Astrocyte of the spinal cord (primary cell): ENCODE measurements around the gene ALDH3B2.
"Not testable (repeated sequence)": the region's sequence is repeated elsewhere in the genome, so short reads cannot be mapped to it uniquely, and the experiment has no call there.

Experiments used
- DNase-seq: peaks from one replicate; pipeline ENCODE4 v3.0.0; 2011; ENCODE audit warnings: low read depth, low spot score
- H3K4me3 ChIP-seq: 2 replicates; pipeline ENCODE4 v1.5.1; 2011; ENCODE audit warnings: low read depth, mild to moderate bottlenecking, low read length, moderate library complexity
- CTCF ChIP-seq: IDR thresholded peaks from 2 replicates; pipeline ENCODE4 v1.5.1; 2012; ENCODE audit warnings: low read depth, mild to moderate bottlenecking, low read length, inconsistent platforms
- in situ Hi-C: cut with HindIII; loops from 2 replicates; pipeline ENCODE4 v1.10.0; 2017; ENCODE audit warnings: low sequenced_read_pairs

The ALDH3B2 gene

GRCh38 chr11:67630228-67630942 lies 44.0 kb downstream of the ALDH3B2 start:
- DNase-seq: peak; percentile 97
- in situ Hi-C loops: no loop called here
- H3K4me3 ChIP-seq: peak overlapping the region; percentile 52
- peak; percentile 78 for TF ChIP-seq CTCF

- peak within 1 kb of the TSS; percentile 52 for H3K4me3 ChIP-seq
- peak; percentile 81 for DNase-seq
- in situ Hi-C loops: no loop called here
- TF ChIP-seq CTCF: peak; percentile 78
Measured at GRCh38 chr11:67629386-67630227, 44.8 kb downstream of the ALDH3B2 start, which contains the start of gene NUDT8. TSS of gene NUDT8 (minus strand) at chr11:67629937. CDS start at chr11:67629911, 26 bp downstream.

GRCh38 chr11:67628710-67629385 lies 45.6 kb downstream of the ALDH3B2 start:
- no peak overlapping the region for H3K4me3 ChIP-seq
- no peak for TF ChIP-seq CTCF
- in situ Hi-C loops: no loop called here
- DNase-seq: no peak

GRCh38 chr11:67627812-67628624 lies 46.4 kb downstream of the ALDH3B2 start:
- TF ChIP-seq CTCF: no peak
- H3K4me3 ChIP-seq: no peak overlapping the region
- in situ Hi-C loops: no loop called here
- DNase-seq: no peak

GRCh38 chr11:67627441-67627811 lies 47.0 kb downstream of the ALDH3B2 start:
- no peak for DNase-seq
- TF ChIP-seq CTCF: no peak
- in situ Hi-C loops: no loop called here
- no peak overlapping the region for H3K4me3 ChIP-seq

- TF ChIP-seq CTCF: no peak
- no peak overlapping the region for H3K4me3 ChIP-seq
- DNase-seq: no peak
- in situ Hi-C loops: no loop called here
Measured at GRCh38 chr11:67626970-67627369, 47.5 kb downstream of the ALDH3B2 start.

GRCh38 chr11:67626131-67626833 lies 48.1 kb downstream of the ALDH3B2 start:
- DNase-seq, in situ Hi-C loops, H3K4me3 ChIP-seq: not testable (repeated sequence)

GRCh38 chr11:67623795-67624194 lies 50.6 kb downstream of the ALDH3B2 start:
- in situ Hi-C loops, H3K4me3 ChIP-seq, DNase-seq: not testable (repeated sequence)
